HepG2 (cell line): ENCODE measurements around the gene KIAA1755. TPM values are rescaled to one million over a fixed set of nuclear protein-coding genes. Genes with fewer than 3 reads are reported as not detected.

Experiments used
- ATAC-seq: fragments of 200-7000 bp; cut with Tn5 transposase; 3 replicates; pipeline ENCODE4 v1.9.1; 2020; ENCODE audit warnings: mild to moderate bottlenecking, moderate library complexity
- BruUV-seq: library from RNA; stranded (reverse); fragments of 400-500 nt; replicated peaks from 2 replicates; lab custom pipeline; 2021; lab: Mats Ljungman, UMichigan
- CTCF ChIA-PET: fragments of 300-600 bp; formaldehyde crosslinking; extraction: SDS; loops from one replicate; lab custom pipeline; 2021; ENCODE audit warnings: low total read pairs, inconsistent platforms, low intra/inter-chr PET ratio; lab: Yijun Ruan, JAX
- POLR2A ChIA-PET: fragments of 350-600 bp; sonication (Branson Sonifier 250); formaldehyde crosslinking; loops from one replicate; lab custom pipeline; 2020; ENCODE audit warnings: antibody characterized with exemption, inconsistent platforms; lab: Yijun Ruan, JAX
- DNase-seq: peaks from one replicate; pipeline ENCODE4 v3.0.0-alpha.2; 2015; ENCODE audit warnings: low spot score
- FAIRE-seq: peaks from 3 replicates; lab custom pipeline; 2011; peaks lifted over from hg19 to GRCh38; lab: Jason Lieb, UNC
- H2AFZ ChIP-seq: one replicate; pipeline ENCODE4 v1.6.1; 2011; ENCODE audit warnings: low read length, inconsistent platforms
- H3K27ac ChIP-seq: fragments of 300-600 bp; 3 replicates; pipeline ENCODE4 v1.8.0; 2011; ENCODE audit warnings: mixed run types, mild to moderate bottlenecking, mixed read lengths, low read length, inconsistent platforms; ENCODE audit not compliant: insufficient read depth; ENCODE audit errors: extremely low read length
- H3K27me3 ChIP-seq, 2 experiments: fragments of 200-600 bp in 1 of 2; 2 replicates in 1 of 2; 3 replicates in 1 of 2; pipeline versions ENCODE4 v1.6.0 to v1.8.0; 2011; ENCODE audit warnings: low read length in 2 of 2, mild to moderate bottlenecking in 2 of 2, moderate library complexity in 2 of 2, inconsistent platforms in 1 of 2; ENCODE audit not compliant: insufficient read depth in 2 of 2, control insufficient read depth in 1 of 2
- H3K36me3 ChIP-seq, 2 experiments: fragments of 200-600 bp in 1 of 2; replicated peaks in 1 of 2; 2 replicates in 1 of 2; 3 replicates in 1 of 2; pipeline versions ENCODE4 v1.5.1 to v1.8.0; 2011; ENCODE audit warnings: low read length in 2 of 2, inconsistent platforms in 1 of 2; ENCODE audit not compliant: insufficient read depth in 2 of 2, control insufficient read depth in 1 of 2
- H3K4me1 ChIP-seq: 2 replicates; pipeline ENCODE4 v1.5.1; 2012; ENCODE audit warnings: low read length, inconsistent platforms; ENCODE audit not compliant: insufficient read depth
- H3K4me2 ChIP-seq: 2 replicates; pipeline ENCODE4 v1.6.0; 2011; ENCODE audit warnings: low read depth, low read length, inconsistent platforms
- H3K4me3 ChIP-seq, 3 experiments: fragments of 200-600 bp in 1 of 3; sonication (generic), shearing (Covaris generic) in 1 of 3; replicated peaks in 1 of 3; 2 replicates each; pipeline ENCODE4 v1.5.1; 2011 to 2016; ENCODE audit warnings: low read length in 3 of 3, inconsistent platforms in 2 of 3, low read depth in 2 of 3, mild to moderate bottlenecking in 2 of 3, control low read depth in 1 of 3, mixed read lengths in 1 of 3; ENCODE audit not compliant: insufficient read depth in 1 of 3
- H3K79me2 ChIP-seq: one replicate; pipeline ENCODE4 v1.6.1; 2011; ENCODE audit warnings: low read length, inconsistent platforms; ENCODE audit not compliant: insufficient read depth
- H3K9ac ChIP-seq: 2 replicates; pipeline ENCODE4 v1.6.0; 2011; ENCODE audit warnings: mild to moderate bottlenecking, low read depth, low read length, inconsistent platforms; ENCODE audit not compliant: insufficient read depth
- H3K9me3 ChIP-seq: 2 replicates; pipeline ENCODE4 v1.5.1; 2012; ENCODE audit warnings: mild to moderate bottlenecking, low read length
- H4K20me1 ChIP-seq: 2 replicates; pipeline ENCODE4 v1.6.0; 2011; ENCODE audit warnings: inconsistent platforms, mild to moderate bottlenecking, low read length, moderate library complexity; ENCODE audit not compliant: insufficient read depth
- GABPA ChIP-seq, 2 experiments: IDR thresholded peaks; 2 replicates each; pipeline ENCODE4 v1.6.1; 2011 to 2016; ENCODE audit warnings: low read depth in 2 of 2, low read length in 1 of 2, missing biosample characterization in 1 of 2, missing genetic modification characterization in 1 of 2
- GATAD2A ChIP-seq: IDR thresholded peaks from 2 replicates; pipeline ENCODE4 v1.6.1; 2016
- HCFC1 ChIP-seq: fragments of 150-350 bp; IDR thresholded peaks from 2 replicates; pipeline ENCODE4 v1.6.1; 2014; ENCODE audit warnings: low read depth, low read length
- NFIC ChIP-seq: IDR thresholded peaks from 2 replicates; pipeline ENCODE4 v1.6.1; 2012; ENCODE audit warnings: mild to moderate bottlenecking, low read length, inconsistent platforms
- ZBTB7B ChIP-seq: sonication (generic); formaldehyde crosslinking; IDR thresholded peaks from 2 replicates; pipeline ENCODE4 v1.4.0; 2020; ENCODE audit warnings: missing genetic modification reagents
- ZNF354B ChIP-seq: sonication (generic); formaldehyde crosslinking; IDR thresholded peaks from 2 replicates; pipeline ENCODE4 v1.8.0; 2022; ENCODE audit warnings: mild to moderate bottlenecking, missing genetic modification reagents
- ZNF468 ChIP-seq: sonication (generic); formaldehyde crosslinking; IDR thresholded peaks from 2 replicates; pipeline ENCODE4 v1.8.0; 2022; ENCODE audit warnings: mild to moderate bottlenecking, moderate library complexity, missing genetic modification reagents
- ZNF747 ChIP-seq: sonication (generic); formaldehyde crosslinking; IDR thresholded peaks from 2 replicates; pipeline ENCODE4 v1.8.1; 2023; ENCODE audit warnings: missing genetic modification reagents, mild to moderate bottlenecking, borderline replicate concordance
- WGBS: methylation state at CpG from one replicate; pipeline ENCODE4 v1.1.6; 2017; ENCODE audit warnings: low lambda C conversion rate; 5-methylcytosine and 5-hydroxymethylcytosine counted together
- in situ Hi-C: cut with HindIII; loops from 2 replicates; pipeline ENCODE4 v1.10.0; 2017; ENCODE audit warnings: low pct_unique_long_range_greater_than_20kb; ENCODE audit not compliant: extremely low pct_ligation_motif_present
- intact Hi-C: fragments of 100-400 bp; cut with micrococcal nuclease; formaldehyde crosslinking; loops from one replicate; pipeline ENCODE4 v1.10.0; 2022; ENCODE audit not compliant: unreplicated experiment
- polyA plus RNA-seq, 8 experiments: library from polyadenylated mRNA; depleted of rRNA in 3 of 8; stranded (reverse) in 7 of 8; unstranded in 1 of 8; fragments of >200 nt; fragmentation: Illumina TruSeq in 4 of 8; extraction: Trizol in 4 of 8; gene quantifications; 2 replicates each; pipeline versions ENCODE4 v1.2.1 to v1.2.3, GENCODE V29; 2011 to 2016; ENCODE audit warnings: low read depth in 4 of 8, missing spikeins in 1 of 8, mixed read lengths in 1 of 8; ENCODE audit not compliant: insufficient read depth in 1 of 8
- total RNA-seq, 5 experiments: library from RNA; depleted of rRNA; stranded (reverse); fragments of >200 nt; fragmentation: Illumina TruSeq; extraction: Trizol; gene quantifications; 2 replicates each; pipeline ENCODE4 v1.2.3, GENCODE V29; 2016; ENCODE audit warnings: low read depth in 1 of 5
- TF ChIP-seq, protein P1 (sequence below): sonication (generic); formaldehyde crosslinking; IDR thresholded peaks from 2 replicates; pipeline ENCODE4 v1.5.1; 2020; ENCODE audit warnings: mild to moderate bottlenecking, missing genetic modification reagents, moderate library complexity

Gene KIAA1755
- total and polyA plus RNA-seq, 2 of the 13 experiments (the other 11 are each of a cell fraction or from before 2014, with no cell fraction given) = 0.04 TPM; not detected in 1

DNA sequence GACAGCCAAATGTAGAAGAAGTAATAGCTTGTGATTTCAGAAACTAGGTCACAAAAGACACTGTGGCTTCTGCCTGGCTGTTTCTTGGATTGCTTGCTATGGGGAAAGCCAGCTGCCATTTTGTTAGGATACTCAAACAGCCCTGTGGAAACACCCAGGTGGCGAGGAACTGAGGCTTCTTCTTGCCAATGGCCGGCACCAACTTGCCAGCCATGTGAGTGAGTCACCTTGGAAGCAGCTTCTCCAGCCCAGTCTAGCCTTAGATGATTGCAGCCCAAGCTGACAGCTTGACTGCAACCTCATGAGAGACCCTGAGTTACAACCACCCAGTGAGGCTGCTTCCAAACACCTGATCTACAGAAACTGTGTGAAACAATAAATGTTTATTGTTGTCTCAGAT is 11.9 kb upstream of the KIAA1755 start:
- ChIA-PET CTCF (no interaction called here), POLR2A (no interaction called here)
- Histone ChIP-seq H3K4me1 (no peaks in the 10 kb centered on the region), H2AFZ (no peak overlapping the region), H3K79me2 (no peaks in the 10 kb centered on the region), H3K27me3 (peaks cover under 1 to 6% of the 10 kb centered on the region in 2 experiments; a peak in 1 of 5 replicates), H3K4me2 (no peak overlapping the region), H3K27ac (no peak overlapping the region), H3K36me3 (no peaks in the 10 kb centered on the region), H3K9ac (no peak overlapping the region), H4K20me1 (no peaks in the 10 kb centered on the region), H3K9me3 (no peaks in the 10 kb centered on the region), H3K4me3 (no peak overlapping the region)
- in situ Hi-C loops (no loop called here), intact Hi-C loops (no loop called here)
- no TSS peak for BruUV-seq
- DNase-seq (no peak), ATAC-seq (no peak), FAIRE-seq (no peak)
- TF ChIP-seq GATAD2A (CRISPR knock-in tag) = no peak
- TF ChIP-seq HCFC1 = no peak
- TF ChIP-seq ZNF468 (CRISPR knock-in tag) = no peak
- no peak for TF ChIP-seq ZNF747
- no peak for TF ChIP-seq GABPA (IDR thresholded peaks at IDR 0.05; ENCODE audit: low read depth, low read length)
- TF ChIP-seq GABPA (CRISPR knock-in tag; IDR thresholded peaks at IDR 0.05; ENCODE audit: low read depth) = no peak
- no peak for TF ChIP-seq ZBTB7B (CRISPR knock-in tag)
- no peak for TF ChIP-seq NFIC
- TF ChIP-seq ZNF354B (CRISPR knock-in tag) = no peak
- TF ChIP-seq, protein P1, sequence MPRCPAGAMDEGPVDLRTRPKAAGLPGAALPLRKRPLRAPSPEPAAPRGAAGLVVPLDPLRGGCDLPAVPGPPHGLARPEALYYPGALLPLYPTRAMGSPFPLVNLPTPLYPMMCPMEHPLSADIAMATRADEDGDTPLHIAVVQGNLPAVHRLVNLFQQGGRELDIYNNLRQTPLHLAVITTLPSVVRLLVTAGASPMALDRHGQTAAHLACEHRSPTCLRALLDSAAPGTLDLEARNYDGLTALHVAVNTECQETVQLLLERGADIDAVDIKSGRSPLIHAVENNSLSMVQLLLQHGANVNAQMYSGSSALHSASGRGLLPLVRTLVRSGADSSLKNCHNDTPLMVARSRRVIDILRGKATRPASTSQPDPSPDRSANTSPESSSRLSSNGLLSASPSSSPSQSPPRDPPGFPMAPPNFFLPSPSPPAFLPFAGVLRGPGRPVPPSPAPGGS (CRISPR knock-in tag) = no peak
- WGBS = 6% methylated on average over 2 of the region's 2 CpGs
